Cerebellar cortex (tissue), 1 donor: ENCODE measurements around the gene COX6A1.
"Not testable (repeated sequence)": the region's sequence is repeated elsewhere in the genome, so short reads cannot be mapped to it uniquely, and the experiment has no call there.

Experiments
- DNase-seq: peaks from one replicate; pipeline ENCODE4 v3.0.0-alpha.2; 2015; ENCODE audit warnings: low spot score

Gene COX6A1

DNA sequence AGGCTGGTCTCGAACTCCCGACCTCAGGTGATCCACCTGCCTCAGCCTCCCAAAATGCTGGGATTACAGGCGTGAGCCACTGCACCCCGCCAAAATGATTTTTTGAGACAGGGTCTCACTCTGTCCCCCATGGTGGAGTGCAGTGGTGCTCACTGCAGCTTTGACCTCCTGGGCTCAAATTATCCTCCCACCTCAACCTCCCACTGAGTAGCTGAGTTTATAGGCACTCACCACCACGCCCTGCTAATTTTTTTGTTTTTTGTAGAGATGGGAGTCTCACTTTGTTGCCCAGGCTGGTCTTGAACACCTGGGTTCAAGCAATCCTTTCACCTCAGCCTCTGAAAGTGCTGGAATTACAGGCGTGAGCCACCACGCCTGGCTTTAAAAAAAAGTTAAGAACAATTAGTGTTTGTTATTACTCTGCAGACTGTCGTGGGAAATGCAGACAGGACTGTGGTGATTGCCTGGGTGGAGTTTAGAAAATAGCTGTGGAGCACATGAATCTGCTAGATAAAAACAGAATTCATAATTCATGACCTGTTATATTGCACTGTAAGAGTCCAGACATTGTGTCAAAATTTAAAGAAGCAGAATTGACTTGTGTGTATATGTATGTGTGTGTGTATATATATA lies 9.2 kb upstream of the COX6A1 start:
- no peak for DNase-seq

DNA sequence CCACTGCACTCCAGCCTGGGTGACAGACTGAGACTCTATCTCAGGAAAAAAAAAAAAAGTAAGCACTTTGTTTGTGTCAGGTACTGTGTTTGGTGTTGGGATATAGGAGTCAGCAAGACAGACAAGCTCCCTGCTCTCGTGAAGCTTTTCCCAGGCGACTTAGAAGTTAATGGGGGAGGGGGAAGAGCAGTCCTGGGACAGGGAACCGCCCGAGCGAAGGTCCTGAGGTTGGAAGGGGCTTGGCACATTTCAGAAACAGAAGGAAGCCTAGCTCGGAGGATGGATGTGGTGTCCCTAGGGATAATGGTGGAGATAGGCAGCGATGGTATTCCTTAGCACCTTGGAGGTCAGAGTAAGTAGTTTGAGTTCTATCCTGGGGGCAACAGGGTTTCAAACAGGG lies 8.5 kb upstream of the COX6A1 start:
- no peak for DNase-seq

DNA sequence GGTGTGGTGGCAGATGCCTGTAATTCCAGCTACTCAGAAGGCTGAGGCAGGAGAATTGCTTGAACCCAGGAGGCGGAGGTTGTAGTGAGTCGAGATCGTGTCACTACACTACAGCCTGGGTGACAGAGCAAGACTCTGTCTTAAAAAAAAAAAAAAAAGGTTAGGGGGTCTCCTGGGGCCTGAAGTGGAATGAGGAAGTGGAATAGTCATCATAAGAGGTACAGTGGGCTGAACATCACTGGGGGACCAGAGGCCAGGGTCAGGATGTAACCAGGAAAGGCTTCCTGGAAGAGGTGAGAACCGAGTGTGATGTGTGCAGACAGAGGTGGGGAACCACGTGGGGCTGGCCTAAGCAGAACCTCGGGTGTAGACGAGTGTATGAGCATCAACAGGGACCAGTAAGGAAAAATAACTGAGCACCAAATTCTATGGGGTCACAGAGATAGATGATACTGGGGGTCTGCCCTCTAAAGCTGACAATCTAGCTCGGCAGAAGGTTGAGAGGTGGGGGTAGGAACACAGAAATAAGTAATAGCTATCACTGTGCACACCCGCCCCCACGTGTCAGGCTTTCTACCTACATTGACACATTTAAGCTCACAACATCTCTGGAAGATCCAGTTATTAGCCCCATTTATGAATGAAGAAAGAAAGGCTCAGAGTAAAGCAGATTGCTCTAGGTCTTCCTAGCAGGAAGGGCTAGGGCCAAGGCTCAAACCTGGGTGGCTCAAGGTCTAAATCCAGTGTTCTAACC lies 5.0 kb upstream of the COX6A1 start:
- DNase-seq: no peak

DNA sequence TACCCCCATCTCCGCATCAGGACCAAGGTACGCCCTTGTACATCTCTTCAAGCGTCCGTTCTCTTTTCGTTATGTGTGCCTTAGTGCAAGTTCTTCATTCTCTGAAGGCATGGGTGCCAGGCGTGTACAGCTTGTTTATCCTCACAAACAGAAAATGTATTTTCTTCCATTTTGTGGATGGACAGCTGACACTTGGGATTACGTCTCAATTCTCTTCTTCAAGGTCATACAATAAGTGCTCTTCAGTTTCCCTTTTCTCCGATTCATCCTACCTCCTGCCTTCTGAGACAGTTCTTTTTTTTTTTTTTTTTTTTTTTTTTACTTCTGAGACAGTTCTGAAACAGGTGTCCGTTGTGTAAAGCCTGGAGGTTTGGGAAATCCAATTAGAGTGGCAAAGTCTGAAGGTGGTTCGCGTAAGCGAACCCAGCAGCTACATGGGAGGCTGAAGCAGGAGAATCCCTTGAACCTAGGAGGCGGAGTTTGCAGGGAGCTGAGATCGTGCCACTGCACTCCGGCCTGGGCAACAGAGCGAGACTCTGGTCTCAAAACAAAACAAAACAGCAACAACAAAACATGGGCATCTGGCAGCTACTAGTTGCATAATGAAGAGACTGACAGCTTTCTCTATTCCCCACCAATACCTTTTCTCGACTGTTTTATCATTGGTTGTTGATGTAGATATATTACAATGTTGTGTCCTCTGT lies 734 bp downstream of the COX6A1 start:
- no peak for DNase-seq

DNA sequence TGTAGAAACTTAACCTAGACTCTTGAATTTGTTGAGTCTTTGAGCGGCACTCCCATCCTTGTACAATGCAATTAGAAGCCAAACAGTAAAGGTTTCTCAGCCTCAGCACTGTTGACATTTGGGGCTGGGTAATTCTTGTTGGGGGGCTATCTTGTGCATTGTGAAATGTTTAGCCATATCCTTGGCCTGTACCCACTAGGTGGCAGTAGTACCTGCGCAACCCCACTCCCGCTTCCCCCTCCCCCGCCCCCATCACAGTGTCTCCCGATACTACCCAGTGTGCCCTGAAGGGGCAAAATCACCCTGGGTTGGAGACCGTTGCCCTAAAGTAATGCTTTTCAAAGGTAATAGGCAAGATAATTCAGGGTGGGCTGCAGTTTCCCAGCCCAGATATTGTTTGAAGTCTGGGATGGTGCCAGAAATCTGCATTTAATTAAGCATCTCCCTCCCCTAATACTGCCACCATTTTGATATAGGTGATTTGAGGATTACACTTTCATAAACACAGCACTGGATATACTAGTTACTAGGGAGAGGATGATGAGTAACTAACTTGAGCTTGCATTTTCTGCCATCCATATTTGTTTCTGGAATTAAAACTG lies 1.8 kb downstream of the COX6A1 start:
- DNase-seq: peak; percentile 62

DNA sequence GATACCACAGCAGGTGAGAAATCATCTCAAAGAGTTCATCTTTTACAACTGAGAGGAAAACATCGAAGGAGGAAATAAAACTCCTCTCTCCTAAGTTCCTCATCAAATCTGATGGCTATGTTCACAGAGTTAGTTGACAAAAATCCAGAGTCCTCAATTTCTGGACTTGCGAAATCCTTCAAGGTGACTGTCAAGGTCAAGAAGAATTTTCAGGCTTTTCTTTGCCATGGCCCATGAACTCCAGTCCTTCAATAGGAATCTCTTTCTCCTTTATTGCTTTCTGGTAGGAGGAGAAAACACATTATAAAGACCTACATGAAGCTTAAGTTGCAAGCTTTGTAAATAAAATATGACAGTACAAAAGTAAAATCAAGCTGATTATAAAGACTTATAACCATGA lies 6.8 kb downstream of the COX6A1 start:
- no peak for DNase-seq

DNA sequence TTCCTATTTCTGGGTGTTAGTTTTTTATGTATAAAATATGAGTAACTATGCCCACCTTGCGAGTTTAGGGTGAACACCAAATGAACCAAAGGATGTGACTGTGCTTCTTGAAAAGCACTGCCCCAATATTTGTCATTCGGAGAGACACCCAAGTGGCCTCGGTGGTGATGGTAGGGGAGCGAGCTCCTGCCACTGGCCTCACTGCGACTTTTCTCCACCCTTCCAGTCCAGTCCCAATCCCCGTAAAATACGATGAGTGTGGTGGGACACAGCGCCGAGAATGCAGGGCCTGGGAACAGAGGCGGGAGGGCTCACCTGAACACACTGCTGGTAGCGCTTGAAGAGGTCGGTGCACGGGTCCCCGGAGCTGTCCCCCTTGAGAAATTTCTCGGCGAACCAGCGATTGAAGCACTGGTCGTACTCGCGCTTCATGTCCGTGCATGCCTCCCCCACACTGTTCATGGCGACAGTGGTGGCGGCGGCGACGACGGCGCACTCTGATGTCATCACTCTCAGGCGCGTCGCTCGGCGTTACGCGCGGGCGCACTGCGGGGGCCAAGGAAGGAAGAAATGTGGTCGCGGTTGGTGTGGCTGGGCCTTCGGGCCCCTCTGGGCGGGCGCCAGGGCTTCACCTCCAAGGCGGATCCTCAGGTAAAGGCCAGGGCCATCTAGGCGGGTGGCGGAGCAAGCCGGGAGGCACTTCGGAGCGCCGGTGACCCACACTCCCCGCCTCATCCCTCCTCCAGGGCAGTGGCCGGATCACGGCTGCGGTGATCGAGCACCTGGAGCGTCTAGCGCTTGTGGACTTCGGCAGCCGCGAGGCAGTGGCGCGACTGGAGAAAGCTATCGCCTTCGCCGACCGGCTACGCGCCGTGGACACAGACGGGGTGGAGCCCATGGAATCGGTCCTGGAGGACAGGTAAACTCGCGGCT lies 8.3 kb downstream of the COX6A1 start, which contains the start of the genes GATC and TRIAP1:
TSS of gene GATC (plus strand) at position 534 of the 933 bp plus-strand sequence. CDS start at position 571, 37 bp downstream.
TSS of gene TRIAP1 (minus strand) at position 474 of the 933 bp plus-strand sequence. CDS start at position 462, 12 bp downstream.
- DNase-seq: peak; percentile 84

DNA sequence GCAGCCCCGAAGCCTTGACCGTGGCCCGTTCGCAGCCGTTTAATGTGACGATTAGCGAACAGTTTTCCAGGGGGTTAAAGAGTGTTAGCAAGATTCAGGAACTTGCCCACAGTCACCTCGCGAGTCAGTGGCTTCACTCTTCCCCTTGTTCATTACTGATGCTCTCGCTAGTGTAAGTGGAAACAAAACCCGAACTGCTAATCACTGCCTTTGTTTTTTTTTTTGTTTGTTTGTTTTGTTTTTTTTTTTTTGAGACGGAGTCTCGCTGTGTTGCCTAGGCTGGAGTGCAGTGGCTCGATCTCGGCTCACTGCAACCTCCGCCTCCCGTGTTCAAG lies 8.9 kb downstream of the COX6A1 start:
- not testable (repeated sequence) for DNase-seq

DNA sequence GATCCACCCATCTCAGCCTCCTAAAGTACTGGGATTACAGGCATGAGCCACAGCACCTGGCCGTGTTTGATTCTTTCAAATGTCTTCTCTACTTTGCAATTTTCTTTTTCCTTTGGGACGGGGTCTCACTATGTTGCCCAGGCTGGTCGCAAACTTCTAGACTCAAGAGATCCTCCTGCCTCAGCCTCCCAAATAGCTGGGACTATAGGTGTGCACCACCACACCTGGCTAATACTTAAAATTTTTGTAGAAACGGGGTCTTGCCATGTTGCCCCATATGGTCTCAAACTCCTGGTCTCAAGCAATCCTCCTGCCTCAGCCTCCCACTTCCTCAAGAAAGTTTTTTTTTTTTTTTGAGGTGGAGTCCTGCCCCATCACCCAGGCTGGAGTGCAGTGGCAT lies 10.1 kb downstream of the COX6A1 start:
- DNase-seq: no peak

DNA sequence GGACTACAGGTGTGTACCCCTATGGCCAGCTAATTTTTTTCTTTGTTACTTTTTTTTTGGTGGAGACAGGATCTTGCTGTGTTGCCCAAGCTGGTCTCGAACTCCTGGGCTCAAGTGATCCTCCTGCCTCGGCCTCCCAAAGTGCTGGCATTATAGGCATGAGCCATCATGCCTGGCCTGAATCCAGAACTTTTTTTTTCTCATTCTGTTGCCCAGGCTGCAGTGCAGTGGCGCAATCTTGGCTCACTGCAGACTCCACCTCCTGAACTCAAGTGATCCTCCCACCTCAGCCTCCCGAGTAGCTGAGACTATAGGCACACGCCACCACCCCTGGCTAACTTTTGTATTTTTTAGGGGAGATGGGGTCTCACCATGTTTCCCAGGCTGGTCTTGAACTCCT lies 14.6 kb downstream of the COX6A1 start:
- not testable (repeated sequence) for DNase-seq

DNA sequence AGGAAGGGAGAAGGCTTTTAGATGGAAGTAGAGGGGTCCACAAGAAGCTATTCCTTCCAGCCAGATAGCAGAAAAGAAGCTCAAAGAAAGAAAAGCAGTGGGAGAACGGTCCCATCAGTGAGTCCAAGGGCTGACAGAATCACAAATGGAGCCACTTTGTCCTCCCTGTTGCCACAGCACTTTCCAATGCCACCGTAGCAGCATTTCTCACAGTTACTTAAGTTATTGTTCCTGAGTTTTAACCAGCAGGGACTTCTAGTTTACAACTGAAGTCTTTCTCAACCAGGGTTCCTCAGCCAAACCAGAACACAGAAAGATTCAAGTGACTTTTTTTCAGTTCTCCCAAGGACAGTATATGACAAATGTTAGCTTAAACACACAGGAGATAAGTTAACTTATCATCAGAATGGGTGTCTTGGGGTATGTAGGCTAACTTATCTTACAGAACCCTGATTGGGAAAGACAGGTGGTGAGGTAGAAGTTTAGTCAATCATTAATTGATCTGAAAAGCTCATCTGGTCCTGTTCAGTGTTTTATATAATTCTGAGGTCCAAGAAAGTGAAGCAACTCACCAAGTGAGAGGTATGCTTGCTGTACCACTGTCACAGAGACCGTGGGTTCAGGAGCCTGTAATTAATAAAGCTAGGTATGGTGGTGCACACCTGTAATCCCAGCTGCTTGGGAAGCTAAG lies 15.3 kb downstream of the COX6A1 start:
- no peak for DNase-seq

DNA sequence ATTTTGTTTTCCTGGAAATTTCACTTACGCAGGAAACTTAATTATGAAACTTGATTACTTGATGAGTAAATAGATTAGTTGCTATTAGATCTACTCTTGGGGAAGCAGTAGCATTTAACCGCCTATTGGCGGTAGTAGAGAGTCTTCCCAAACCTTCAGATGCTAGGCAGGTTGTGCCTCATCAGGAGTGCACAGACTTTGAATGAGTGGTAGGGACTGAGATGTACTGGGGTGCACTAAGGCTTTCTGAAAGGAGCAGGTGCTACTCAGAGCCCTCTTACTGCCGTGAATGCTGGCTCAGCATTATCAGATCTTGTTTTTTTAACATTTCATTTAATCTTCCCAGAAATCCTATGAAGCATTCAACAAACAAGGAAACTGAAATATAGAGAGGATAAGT lies 16.1 kb downstream of the COX6A1 start:
- no peak for DNase-seq

DNA sequence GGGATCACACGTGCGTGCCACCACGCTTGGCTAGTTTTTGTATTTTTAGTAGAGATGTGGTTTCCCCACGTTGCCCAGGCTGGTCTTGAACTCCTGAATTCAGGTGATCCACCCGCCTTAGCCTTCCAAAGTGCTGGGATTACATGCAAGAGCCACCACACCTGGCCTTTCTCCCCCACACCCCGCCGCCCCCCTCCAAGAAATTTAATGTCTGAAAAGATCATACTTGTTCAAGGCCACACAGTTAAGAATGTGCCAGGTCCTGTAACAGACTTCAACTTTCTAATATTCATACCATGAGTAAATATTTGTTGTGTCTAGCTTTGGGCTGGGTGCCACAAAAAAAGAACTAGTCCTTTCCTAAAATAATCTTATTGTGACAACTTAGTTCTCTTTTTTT lies 17.4 kb downstream of the COX6A1 start:
- no peak for DNase-seq

DNA sequence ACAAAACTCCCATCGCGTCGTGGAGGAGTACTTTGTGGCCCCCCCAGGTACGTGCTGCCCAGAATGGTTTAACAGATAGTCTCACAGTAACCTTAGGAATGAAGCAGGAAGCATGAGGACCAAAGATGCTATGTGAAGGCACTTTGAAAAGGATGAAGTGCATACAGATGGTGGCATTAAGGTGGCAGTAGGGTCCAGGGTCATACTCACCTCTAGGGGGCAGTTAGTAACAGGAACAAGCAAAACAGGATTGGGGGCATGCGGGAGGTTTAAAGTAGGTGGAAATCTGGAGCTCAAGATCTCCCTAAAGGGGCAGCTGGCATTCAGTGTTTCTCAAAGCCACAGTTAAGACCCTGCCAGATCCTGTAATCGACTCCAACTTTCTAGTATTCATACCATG lies 19.2 kb downstream of the COX6A1 start:
- DNase-seq: peak; percentile 38

DNA sequence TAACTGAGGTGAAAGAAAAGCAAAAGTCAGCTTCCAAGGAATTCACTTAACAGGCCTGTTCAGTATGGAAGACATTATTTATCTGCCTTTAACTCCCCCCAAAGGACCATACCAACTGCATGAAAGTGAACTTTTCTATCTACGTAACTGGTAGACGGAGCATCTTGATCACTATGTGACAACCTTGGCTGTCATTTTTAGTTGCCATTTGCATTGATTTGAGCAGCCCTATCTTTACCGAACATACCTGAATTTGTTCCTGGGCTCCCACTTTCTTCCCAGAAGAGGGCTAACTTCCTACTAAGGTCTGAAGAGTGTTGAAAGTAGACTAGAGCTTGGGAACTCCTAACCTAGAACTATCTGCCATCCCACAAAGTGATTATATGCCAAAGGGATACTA lies 22.2 kb downstream of the COX6A1 start:
- no peak for DNase-seq

DNA sequence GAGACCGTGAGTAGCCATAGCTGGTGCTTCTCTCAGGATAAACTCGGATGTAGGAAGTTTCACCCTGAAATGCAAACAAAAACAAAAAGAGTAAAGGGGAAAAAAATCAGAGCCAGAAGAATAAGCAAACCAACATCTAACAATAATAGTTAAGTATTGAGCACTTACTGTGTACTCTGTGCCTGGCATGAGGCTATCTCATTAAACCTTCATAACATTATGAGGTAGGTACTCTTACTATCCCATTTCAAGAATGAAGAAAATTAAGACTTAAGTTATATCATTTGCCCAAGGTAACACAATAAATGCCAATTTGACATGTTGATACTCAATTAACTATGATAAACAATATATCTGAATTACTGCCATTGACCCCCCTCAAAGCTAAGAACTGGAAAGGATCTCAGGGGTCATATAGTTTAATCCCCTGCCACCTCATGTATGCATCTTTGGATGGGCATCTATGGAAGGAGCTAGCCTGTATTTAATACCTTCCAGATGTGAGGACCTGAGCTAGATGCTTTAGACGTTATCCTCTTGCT lies 24.3 kb downstream of the COX6A1 start:
- no peak for DNase-seq

DNA sequence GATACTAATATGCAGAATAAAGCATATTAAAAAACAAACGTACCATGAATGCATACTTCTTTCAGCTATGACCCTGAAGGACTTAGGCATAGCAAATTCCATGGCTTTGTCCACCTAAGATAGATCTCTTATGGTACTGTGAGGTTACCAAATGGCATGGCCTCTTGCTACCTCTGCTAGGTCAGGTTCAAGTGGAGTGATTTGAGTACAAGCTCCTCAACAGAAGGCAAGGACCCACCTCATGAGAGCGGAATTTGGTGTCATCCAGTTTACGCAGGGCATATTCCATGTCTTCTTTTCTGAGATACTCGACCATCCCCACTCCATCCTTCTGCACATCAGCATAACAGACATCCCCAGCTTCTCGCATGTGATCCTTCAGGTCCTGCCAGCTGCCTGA lies 25.8 kb downstream of the COX6A1 start:
- DNase-seq: no peak

DNA sequence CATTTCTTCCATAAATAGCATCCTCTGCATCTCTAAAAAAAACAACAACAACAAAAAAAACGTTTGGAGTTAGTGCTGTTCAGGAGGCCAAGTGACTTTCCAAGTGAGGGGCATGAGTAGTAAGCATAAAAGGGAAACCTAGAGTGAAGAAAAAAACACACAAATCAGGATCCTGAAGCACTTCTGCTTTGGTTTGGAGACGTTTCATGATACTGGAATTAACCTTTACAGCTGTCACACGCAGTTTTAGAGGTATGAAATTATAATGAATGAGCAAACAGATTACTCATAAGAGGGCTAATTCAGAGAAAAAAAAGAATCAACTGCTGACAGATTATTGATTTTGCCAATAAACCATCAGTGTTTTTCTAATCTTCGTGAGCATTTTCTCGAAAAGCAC lies 27.8 kb downstream of the COX6A1 start:
- no peak for DNase-seq

DNA sequence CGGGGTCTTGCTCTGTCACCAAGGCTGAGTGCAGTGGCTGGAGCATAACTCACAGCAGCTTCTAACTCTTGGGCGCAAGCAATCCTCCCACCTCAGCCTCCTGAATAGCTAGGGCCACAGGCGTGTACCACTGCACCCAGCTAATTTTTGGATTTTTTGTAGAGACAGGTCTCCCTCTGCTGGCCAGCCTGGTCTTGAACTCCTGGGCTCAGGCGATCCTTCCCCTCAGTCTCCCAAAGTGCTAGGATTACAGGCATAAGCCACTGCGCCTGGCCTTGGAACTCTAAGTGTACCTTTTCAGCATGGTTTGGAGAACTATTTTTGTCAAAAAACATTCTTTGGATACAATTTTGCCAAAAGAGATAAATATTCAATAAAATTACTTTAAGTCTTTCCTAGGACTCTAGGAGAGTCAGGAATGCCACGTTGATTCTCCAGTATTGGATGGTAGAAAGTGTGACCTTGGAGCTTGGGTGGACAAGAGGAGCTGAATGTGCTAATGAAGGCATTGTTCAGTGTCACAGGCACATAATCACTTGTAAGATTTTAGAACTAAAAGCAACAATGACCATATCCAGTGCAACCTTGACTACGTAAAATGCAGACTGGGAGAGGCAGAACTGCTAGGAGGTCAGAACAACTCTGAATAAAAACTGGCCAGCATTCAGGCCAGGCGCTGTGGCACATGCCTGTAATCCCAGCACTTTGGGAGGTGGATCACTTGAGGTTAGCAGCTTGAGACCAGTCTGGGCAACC lies 28.8 kb downstream of the COX6A1 start:
- peak; percentile 65 for DNase-seq

DNA sequence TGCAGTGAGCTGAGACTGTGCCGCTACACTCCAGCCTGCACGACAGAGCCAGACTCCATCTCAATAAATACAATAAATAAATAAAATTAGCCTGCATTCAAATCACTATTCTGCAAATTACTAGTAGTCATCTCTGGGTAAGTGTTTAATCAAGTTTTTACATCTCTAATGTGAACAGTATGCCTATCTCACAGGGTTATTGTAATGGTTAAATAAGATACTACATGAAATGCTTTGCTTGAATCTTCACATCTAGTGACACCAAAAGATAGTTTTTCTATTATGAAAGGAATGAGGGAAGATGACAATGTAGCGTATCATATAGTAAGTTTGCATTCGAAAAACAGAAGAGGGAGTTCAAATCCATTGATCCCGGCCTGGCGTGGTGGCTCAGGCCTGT lies 29.5 kb downstream of the COX6A1 start:
- no peak for DNase-seq
